T47D (cell line): ENCODE results near the gene MYO16.
A peak's percentile ranks its signal among the peaks of the same experiment; 100 is the strongest.

Source experiments
- DNase-seq, 2 experiments: peaks; one replicate each; pipeline versions ENCODE4 v3.0.0 to v3.0.0-alpha.2; 2011 to 2012; ENCODE audit warnings: low read depth in 1 of 2, low spot score in 1 of 2
- JUND ChIP-seq: IDR thresholded peaks from 2 replicates; pipeline ENCODE4 v1.6.1; 2012; ENCODE audit warnings: low read depth
- in situ Hi-C: cut with HindIII; loops from 2 replicates; pipeline ENCODE4 v1.10.0; 2016; ENCODE audit warnings: low sequenced_read_pairs, low pct_unique_long_range_greater_than_20kb

The MYO16 gene

DNA sequence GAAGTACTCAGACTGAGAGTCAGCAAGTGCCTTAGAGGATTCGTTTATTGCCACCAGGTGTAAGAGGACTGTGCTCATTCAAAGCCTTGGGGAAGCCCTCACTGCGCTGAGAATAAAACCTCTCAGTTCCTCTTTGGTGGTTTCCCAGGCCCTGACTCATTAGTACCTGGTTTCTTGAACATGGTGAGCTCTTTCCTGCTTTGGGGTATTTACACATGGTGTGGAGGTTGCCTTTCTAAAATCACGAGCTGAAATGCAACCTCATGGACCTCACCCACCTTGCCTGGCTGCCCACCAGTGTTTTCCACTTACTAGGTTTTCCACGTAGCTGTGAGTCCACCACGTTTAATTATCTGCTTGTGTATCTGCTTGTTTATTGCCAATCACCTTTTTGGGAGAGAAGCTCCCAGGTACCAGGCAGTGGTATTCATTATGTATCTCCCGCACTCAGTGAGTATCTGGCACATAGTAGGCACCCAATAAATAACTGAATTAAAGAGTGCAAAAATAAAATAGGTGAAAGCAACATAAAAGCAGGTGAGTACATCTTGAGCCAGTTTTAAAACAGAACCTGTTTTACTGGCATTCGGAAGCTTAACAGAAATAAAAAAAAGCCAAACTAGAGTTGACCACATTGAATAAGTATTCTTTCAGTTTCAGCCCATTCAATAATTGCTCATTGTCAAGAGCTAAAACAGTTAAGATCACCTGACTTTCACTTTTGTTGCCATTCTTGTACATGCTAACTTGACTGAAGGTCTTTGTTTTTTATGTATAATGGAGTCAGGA, 533.0 kb downstream of the MYO16 start:
- no peak for TF ChIP-seq JUND
- DNase-seq: no peak
- in situ Hi-C loops: no loop called here

DNA sequence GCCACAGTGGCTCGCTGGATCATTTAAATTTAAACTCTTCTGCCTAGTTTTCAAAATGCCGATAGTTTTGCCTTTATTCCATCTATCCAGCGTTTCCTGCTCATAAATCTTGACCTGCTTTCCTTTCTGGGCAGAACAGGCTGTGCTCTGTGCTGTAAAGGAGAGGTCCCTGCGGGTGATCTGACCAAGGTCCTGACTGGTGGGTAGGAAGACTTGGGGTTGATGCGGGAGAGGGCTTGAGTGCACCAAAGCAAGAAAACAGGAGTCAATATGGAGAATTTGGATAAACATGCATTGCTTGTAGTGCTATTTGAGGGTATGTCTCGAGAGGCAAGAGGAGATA, 533.6 kb downstream of the MYO16 start:
- no peak for TF ChIP-seq JUND
- in situ Hi-C loops: no loop called here
- no peak for DNase-seq

DNA sequence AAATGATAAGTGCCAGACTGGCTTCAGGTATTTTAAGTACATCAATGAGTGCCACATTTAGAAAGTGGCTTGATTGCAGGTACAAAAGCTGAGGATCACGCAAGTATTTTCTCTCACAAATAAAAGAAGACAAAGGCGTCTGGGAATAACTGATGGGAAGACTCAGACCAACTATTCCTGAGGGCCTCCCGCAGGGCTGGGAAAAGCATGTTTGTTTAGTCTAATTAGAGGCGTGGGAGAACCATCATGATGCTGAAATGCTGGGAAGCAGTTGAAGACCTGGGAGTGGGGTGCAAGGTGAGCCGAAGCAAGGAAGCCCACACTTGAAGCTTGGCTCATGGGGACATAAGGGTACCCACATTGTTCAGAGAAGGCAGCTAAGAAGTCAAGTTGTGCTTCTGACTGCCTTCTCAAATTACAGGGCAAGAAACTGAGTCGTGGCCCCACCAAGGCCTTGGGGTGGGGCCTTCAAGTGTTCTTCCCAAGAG, 536.0 kb downstream of the MYO16 start:
- no peak for TF ChIP-seq JUND
- DNase-seq: no peak
- in situ Hi-C loops: no loop called here

DNA sequence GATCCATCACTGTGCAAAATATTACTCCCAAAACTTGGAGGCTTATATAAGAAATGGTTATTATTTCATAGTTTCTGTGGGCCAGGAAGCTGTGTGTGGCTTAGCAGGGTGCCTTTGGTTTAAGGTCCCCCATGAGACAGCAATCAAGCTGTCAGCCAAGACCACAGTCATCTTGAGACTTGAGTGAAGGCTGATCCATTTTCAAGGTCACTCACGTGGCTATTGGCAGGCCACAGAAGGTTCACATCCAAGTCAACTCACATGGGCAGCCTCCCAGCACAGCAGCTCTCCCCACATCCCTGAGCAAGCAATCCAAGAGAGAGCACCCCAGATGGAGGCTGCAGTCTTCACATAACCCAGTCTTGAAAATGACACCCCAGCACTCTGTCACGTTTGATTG, 537.4 kb downstream of the MYO16 start:
- no peak for DNase-seq
- no peak for TF ChIP-seq JUND
- in situ Hi-C loops: no loop called here

DNA sequence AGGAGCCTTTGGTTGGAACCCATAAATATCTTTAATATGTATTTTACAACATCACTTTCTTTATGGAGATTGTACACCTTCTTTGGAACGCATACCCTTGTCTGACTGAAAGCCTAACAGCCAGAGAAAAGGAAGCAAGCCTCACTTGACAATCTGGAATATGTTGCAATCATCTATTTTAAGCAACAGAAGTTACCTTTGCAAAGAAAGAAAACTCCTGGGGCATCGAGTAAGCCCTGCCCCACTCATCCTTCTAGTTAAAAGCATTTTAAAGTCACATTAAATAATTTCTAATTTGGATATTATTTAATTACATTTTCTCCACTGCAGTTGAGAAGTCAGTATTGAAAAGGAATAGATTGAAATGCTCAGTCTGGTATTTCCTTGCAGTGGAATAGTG, 542.7 kb downstream of the MYO16 start:
- no peak for DNase-seq
- TF ChIP-seq JUND: no peak
- in situ Hi-C loops: no loop called here

DNA sequence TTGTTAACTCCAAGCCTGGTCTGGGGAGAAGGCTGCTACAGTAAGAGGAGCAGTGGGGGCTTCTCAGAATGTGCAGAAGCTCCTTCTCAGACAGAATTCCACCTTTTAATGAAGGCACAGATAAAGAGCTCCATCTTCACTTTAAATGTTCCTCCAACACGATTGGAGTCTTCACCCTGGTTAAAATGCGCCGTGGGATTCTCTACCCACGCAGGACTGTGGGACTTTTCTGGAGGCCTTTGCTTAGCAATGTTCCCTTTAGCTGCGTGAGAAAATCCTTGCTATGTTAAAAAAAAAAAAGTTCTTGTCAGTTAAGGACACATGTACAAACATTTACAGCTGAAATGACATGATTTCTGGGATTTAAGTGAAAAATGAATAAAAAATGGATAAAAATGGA, 546.3 kb downstream of the MYO16 start:
- DNase-seq: no peak
- in situ Hi-C loops: no loop called here
- TF ChIP-seq JUND: no peak

DNA sequence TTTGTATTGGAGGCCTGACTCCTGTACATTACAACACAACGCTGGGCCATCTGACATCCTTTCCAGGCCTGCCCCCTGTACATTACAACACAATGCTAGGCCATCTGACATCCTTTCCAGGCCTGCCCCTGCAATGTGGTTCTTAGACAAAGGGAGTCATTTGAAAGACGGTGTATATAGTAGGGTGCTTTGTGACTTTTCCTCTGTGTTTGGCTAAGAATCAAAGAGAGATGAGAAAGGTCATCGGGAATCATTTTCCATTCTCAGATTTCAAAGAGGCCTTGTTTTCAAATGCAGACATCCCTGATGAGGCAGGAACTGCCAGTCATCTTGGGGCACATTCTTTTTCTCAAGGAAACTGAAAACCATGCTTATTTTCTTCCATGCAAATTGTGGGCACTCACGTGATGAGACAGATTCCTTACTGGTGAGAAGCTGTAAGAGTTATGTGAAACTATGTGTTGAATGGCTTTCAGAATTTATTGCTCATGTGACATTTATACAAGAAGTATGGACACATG, 551.6 kb downstream of the MYO16 start:
- in situ Hi-C loops: no loop called here
- DNase-seq: no peak
- TF ChIP-seq JUND: no peak

DNA sequence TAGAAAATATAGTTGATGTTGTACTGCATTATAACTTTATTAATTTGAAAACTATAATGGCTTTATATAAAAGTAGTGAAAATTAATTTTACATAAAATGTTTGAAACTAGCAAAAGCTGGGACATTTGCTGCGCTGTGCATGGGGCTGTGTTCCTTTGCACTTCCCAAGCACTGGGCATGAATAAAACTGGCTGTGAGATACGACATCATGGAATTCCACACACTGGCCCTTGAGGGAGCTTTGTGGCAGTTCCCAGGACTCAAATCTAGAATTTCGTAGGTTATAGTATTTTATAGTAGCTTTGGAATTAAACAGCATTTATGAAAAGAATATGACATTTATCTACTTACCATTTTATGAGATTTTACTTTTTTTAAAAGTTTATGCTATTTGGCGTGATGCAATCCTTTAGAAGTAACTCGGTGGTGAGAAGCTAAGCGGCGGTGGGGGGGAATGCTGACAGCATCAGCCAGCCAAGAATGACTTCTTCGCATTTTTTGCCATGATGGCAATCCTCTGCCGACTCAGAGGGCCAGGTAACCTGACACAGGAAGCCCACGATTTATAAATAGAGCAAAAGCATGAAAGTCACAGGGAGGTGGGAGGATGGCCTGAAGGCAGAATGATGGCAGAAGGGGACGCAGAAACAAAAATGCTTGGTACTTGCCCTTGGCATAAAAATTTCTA, 553.5 kb downstream of the MYO16 start:
- in situ Hi-C loops: no loop called here
- DNase-seq: no peak
- TF ChIP-seq JUND: no peak

DNA sequence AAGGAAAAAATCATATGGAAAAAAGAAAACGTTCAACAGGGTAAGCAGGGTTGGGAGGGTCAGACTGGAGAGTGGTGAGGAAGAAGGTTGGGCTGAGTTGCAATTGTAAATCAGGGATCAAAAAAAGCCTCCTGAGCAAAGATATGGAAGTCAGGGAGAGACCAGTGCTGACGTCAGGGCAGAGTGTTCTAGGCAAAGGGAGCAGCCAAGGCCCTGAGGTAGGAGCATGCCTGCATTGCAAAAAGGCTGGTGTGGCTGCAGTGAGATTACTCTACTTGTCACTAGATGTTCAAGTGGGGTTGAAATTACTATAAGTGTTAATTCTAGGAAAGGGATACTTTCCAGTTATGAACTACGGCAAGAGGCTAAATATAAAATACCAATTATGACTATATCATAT, 562.0 kb downstream of the MYO16 start:
- no peak for DNase-seq
- no peak for TF ChIP-seq JUND
- in situ Hi-C loops: no loop called here

DNA sequence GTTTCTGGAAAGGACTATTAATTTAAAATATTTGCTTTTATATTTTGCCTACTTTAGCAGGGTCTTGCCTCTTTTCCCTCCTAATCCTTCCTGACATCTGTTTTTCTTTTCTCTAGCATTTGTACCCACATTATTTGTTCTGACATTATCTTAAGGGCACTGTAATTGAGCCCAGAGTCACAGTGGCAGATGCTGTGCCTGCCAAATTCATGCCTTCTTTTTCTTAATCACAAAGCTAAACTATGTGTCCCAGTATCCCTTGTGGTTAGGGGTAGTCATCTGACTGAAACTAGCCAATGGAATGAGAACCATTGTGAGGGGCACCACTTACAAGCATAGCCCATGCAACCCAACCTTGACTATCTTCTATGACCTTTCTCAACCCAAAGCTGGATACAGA, 562.9 kb downstream of the MYO16 start:
- in situ Hi-C loops: no loop called here
- no peak for TF ChIP-seq JUND
- DNase-seq: no peak

DNA sequence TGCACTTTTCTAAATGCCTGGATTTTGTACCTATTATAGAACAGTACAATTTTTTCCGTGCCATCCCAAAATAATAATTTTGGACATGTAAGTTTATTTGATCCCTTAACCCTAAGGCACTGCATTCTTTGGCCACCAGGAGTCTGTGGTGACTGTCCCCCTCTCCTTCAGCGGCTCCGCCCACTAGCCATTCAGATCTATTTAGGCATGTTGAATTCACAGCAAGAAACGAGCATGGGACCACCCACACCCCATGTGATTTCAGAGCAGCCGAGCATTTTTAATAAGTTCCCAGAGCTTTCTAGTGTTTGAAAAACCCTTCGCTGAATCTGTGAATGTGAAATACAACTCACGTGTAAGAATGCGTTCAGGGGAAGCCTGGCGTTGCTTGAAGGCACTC, 567.5 kb downstream of the MYO16 start:
- no peak for TF ChIP-seq JUND
- peak in 1 of 2 experiments; percentile 6 for DNase-seq
- in situ Hi-C loops: no loop called here

DNA sequence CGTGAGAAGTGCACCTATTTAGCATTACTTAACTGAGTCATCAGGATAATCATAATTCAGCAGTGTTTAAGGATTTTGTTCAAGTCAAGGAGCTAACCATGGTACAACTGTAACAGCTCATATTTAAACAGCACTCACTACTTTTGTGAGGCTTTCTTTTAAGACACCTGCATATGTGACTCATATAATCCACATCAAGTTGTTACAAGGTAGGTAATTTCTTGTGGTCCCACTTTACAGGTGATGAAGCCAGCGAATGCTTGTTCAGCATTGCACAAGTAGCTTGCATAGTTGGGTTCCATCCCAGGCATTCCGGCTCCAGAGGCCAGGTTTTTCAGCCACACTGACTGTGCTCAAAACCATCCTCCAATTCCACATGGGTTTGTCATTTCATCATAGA, 569.2 kb downstream of the MYO16 start:
- in situ Hi-C loops: no loop called here
- no peak for DNase-seq
- no peak for TF ChIP-seq JUND

DNA sequence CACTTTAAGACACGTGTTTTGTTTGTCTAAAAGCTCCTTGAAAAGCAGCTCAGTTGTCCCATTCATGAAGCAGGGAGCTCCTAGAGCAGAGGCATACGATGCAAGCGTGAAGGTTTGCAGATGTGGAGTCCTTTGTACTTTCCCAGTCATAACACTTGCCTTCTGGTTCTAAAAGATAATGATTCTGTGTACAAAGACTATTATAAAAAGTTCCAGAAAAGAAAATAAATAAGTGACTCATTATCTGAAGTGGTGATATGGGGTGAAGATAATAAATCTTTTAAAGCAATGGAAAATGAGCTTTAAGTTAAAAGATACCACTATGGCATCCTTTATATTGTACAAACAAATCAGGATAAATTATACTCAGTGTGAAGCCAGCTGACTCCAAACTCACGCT, 569.9 kb downstream of the MYO16 start:
- DNase-seq: no peak
- TF ChIP-seq JUND: no peak
- in situ Hi-C loops: no loop called here
